Activated naive CD8-positive, alpha-beta T cell (primary cell): ENCODE measurements around the gene GZF1.

Experiments
- H3K27ac Mint-ChIP-seq: one replicate; pipeline ENCODE4 v1.8.0; 2021; ENCODE audit warnings: mixed read lengths
- H3K27me3 Mint-ChIP-seq: one replicate; pipeline ENCODE4 v1.8.0; 2021; ENCODE audit warnings: mixed read lengths
- H3K36me3 Mint-ChIP-seq: one replicate; pipeline ENCODE4 v1.8.0; 2021; ENCODE audit warnings: mixed read lengths
- H3K4me1 Mint-ChIP-seq: one replicate; pipeline ENCODE4 v1.8.0; 2021; ENCODE audit warnings: low read depth, mixed read lengths
- H3K4me3 Mint-ChIP-seq: one replicate; pipeline ENCODE4 v1.8.0; 2021; ENCODE audit warnings: mild to moderate bottlenecking, mixed read lengths
- H3K9me3 Mint-ChIP-seq: one replicate; pipeline ENCODE4 v1.8.0; 2021; ENCODE audit warnings: low read depth, mixed read lengths

Gene GZF1

DNA sequence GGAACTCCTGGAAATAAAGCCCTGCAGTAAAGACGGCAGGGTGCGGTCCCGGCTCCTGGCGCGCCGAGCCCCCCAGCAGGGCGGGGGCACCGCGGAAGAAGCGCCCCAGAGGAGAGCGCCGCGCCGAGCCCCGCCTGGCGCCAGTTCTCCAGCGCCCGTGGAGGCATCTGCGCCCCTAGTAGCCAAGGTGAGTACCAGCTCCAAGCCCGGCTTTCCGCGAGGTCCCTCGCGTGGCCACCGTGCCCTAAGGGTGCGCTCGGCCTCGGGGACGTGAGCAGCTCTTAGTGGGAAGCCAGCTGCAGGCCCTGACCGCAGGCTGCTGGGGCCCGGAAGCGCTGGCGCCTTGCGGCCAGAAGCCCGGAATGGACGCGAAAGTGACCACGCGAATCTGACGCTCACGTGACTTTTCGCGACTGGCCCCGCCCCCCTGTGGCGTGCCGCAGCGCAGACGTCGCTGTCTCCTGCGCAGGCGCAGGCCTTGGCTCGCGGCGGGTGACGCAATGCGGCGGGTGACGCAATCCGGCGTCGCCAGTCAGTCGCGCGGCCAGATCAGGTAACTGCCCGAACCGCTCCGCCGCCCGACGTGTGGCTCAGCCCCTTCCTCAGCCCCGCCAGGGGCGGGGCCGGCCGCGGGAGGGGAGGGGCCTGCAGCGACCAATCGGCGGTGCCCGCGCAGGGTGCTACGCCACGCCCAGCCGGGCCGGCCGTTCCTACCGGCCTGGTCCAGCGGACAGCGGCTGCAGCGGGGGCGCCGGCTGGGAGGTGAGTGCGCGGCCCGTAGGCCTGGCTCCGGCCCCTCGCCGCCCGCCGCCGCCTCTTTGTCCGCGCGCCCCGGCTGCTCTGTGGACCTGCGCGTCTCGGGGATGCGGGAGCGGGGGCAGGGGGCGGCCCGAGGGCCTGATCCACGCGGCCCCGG, at the start of gene GZF1:
TSS of gene GZF1 (plus strand) at position 707 of the 916 bp plus-strand sequence. CDS start 2,202 bp downstream, outside the sequence.
- Mint-ChIP-seq H3K27me3 (no peaks in the 10 kb centered on the region), H3K4me3 (peak within 1 kb of the TSS; percentile 89), H3K4me1 (peaks cover 61% of the 10 kb centered on the region)

DNA sequence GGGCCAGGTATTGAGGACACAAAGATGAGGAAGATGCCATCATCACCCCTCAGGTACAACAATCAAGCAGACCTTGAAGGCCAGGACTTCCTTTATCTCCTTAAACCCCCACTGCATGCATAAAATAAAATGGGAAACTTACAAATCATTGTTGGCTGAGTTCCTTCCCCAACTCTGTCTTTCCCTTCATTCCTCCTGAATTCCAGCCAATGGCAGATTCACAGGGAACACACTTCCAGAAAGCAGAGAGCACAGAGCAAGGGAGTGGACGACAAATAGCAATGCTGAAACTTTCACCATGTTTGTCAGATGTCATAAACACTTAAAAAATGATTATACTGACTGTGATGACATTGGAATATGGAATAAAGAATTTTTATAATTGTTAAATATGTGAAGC, 48.7 kb upstream of the GZF1 start:
- Mint-ChIP-seq H3K27ac (no peak overlapping the region), H3K9me3 (no peaks in the 10 kb centered on the region), H3K27me3 (no peaks in the 10 kb centered on the region), H3K4me1 (no peaks in the 10 kb centered on the region), H3K36me3 (no peaks in the 10 kb centered on the region), H3K4me3 (no peak overlapping the region)

More for the DNA sequence above, at the start of gene GZF1:
- Mint-ChIP-seq H3K27ac (peak within 1 kb of the TSS; percentile 92), H3K36me3 (peaks cover 11% of the 10 kb centered on the region), H3K9me3 (no peaks in the 10 kb centered on the region)

DNA sequence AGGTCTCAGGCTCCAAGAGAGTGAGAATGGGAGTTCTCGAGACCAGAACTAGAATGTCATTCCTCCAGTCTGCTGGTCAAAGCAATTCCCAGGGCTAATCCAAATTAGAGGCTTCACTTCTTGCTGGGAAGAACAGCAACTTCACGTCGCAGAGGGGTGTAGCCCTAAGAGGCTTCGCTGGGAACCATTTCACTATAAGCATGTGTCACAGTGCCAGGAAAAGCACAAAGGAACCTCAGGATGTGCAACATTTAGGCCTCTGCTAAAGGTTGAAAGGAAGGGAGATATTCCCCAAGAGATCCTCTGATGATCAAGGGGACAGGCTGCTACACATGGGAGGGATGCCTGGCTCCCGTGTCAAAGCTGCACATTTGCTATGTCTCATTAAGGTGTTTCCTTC, 47.3 kb upstream of the GZF1 start:
- Mint-ChIP-seq H3K9me3 (no peaks in the 10 kb centered on the region), H3K36me3 (no peaks in the 10 kb centered on the region), H3K4me1 (no peaks in the 10 kb centered on the region), H3K4me3 (no peak overlapping the region), H3K27me3 (no peaks in the 10 kb centered on the region), H3K27ac (no peak overlapping the region)

DNA sequence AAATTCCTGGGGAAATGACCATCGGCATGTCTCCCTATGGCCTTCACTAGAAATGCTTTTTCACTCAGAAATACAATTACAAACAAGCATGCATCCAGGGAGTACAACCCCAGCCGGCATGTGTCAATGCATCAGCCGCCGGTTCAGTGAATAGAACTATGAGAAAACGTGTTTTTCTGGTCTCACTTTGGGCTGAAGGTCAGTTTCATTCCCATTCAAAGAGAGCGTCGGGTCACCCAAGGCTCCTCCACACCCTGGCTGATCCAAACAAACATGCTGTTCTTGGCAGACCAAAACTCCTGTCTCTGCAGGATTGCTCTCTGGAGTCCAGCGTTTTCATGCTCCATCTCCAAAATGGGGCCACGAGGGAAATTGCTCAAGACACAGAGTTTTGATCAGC, 46.9 kb upstream of the GZF1 start:
- Mint-ChIP-seq H3K9me3 (no peaks in the 10 kb centered on the region), H3K4me3 (no peak overlapping the region), H3K36me3 (no peaks in the 10 kb centered on the region), H3K27ac (no peak overlapping the region), H3K27me3 (no peaks in the 10 kb centered on the region), H3K4me1 (no peaks in the 10 kb centered on the region)

DNA sequence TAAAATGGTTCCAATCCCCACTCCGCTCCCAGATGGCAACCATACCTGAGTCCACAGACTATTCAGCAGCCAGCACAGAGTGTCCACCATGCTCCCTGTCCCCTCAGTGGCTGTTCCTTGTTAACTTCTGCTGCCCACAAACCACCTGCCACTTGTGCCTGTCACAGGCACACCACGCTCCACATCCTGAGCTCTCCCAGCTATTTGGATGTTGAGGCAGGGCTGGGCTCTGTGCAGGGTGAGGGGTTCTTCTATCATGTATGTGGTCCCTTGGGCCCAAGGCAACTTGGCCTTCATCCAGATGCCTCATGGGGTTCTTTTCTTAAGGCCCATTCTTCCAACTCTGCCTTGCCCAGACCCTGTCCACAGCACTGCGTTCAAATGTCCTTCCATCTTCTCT, 45.4 kb upstream of the GZF1 start:
- Mint-ChIP-seq H3K36me3 (no peaks in the 10 kb centered on the region), H3K27ac (no peak overlapping the region), H3K9me3 (no peaks in the 10 kb centered on the region), H3K27me3 (no peaks in the 10 kb centered on the region), H3K4me3 (no peak overlapping the region), H3K4me1 (no peaks in the 10 kb centered on the region)

DNA sequence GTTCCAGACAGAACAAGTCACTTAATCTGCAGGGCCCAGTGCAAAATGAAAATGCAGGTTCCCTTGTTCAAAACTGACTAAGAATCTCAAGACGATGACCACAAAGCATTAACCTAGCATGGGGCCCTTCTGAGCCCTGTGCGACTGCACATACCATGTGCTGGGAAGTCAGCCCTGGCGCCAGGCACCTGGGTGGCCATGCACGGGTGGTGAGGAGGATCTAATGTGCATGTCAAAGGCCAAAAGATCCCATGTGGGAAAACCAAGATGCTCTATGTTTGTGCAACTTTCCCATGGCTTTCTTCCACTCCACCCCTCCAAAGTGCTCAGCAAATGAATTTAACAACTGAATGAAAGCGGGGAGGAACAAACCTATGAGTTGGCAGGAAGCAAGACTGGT, 44.9 kb upstream of the GZF1 start:
- Mint-ChIP-seq H3K27me3 (no peaks in the 10 kb centered on the region), H3K4me3 (no peak overlapping the region), H3K36me3 (no peaks in the 10 kb centered on the region), H3K27ac (no peak overlapping the region), H3K9me3 (no peaks in the 10 kb centered on the region), H3K4me1 (no peaks in the 10 kb centered on the region)

DNA sequence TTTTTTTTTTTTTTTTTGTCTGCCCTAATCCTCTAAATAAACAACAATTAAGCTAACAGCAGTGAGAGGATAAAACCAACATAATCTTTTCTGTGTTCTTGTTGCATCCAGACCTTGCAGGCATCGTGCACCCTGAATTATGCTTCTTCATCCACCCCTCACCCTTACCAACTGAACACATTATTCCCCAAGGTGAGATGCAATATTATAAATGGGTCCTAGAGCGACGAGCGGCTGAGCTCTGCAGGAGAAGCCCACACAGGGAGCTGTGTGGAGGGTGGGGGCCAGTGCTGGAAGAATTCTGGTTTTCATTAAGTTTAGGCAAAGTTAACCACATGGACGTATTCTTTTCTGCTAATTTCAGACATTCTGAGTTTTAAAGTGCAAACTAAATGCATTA, 43.6 kb upstream of the GZF1 start:
- Mint-ChIP-seq H3K27ac (no peak overlapping the region), H3K4me1 (no peaks in the 10 kb centered on the region), H3K27me3 (no peaks in the 10 kb centered on the region), H3K9me3 (no peaks in the 10 kb centered on the region), H3K4me3 (no peak overlapping the region), H3K36me3 (no peaks in the 10 kb centered on the region)

DNA sequence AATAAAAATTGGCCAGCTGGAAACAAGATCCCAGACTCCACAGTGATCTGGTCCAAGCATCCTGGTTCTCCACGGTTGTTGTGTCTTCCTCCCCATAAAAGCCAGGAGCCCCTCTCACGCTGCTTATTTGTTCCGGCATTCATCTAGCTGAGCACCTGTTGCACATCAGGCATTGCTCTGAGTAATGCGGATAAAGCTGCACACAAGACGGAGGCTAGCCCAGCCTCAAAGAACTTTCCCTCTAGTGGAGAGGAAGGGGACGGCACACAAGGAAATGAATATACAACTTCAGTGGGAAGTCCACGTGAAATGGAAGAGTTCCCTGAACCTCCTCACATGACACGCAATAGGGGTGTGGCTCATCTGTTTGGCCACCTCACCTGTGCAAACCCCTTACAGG, 41.7 kb upstream of the GZF1 start:
- H3K27me3 Mint-ChIP-seq = no peaks in the 10 kb centered on the region
- H3K4me3 Mint-ChIP-seq = no peak overlapping the region
- no peak overlapping the region for H3K27ac Mint-ChIP-seq
- no peaks in the 10 kb centered on the region for H3K36me3 Mint-ChIP-seq
- H3K9me3 Mint-ChIP-seq = no peaks in the 10 kb centered on the region
- H3K4me1 Mint-ChIP-seq = no peaks in the 10 kb centered on the region

DNA sequence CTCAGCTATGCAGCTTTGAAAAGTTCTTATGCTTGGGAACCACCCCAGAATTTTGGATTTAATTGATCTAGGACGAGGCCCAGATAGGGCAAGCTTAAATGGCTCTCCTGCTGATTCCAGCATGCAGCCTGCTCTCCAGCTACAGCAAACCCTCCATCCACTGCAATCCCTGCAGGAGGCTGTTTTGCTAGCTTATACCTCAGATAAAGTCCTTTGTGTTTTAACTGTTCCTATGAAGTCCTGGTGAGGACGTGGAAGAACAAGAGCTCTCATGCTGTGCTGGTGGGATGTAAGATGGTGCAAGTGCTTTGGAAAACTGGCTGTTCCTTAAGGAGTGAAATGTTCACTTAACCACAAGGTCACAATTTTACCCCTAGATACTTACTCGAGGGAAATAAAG, 36.9 kb upstream of the GZF1 start:
- no peak overlapping the region for H3K27ac Mint-ChIP-seq
- H3K27me3 Mint-ChIP-seq = no peaks in the 10 kb centered on the region
- H3K4me1 Mint-ChIP-seq = no peaks in the 10 kb centered on the region
- H3K36me3 Mint-ChIP-seq = peaks cover 4% of the 10 kb centered on the region
- H3K9me3 Mint-ChIP-seq = no peaks in the 10 kb centered on the region
- H3K4me3 Mint-ChIP-seq = no peak overlapping the region

DNA sequence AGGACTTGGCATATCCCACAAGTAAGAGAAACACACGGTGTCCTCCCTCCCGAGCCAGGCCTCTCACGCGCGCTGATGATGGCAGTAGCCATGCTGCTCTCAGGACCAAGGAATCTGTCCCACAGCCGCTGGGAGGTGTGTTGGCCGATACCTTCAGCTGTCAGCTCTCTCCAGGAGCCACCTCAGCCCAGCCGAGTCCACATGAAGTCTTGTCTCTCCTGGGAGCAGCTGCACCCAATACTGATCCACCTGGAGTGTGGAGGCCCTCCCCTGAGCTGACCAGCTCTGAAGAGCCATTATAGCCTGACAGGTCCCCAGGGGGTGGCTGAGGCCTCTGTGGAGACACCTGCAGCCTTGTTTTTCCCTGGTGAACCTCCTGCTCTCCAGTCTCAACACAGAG, 35.2 kb upstream of the GZF1 start:
- no peaks in the 10 kb centered on the region for H3K9me3 Mint-ChIP-seq
- no peaks in the 10 kb centered on the region for H3K27me3 Mint-ChIP-seq
- H3K36me3 Mint-ChIP-seq = peaks cover 6% of the 10 kb centered on the region
- H3K4me1 Mint-ChIP-seq = no peaks in the 10 kb centered on the region
- H3K27ac Mint-ChIP-seq = no peak overlapping the region
- no peak overlapping the region for H3K4me3 Mint-ChIP-seq

DNA sequence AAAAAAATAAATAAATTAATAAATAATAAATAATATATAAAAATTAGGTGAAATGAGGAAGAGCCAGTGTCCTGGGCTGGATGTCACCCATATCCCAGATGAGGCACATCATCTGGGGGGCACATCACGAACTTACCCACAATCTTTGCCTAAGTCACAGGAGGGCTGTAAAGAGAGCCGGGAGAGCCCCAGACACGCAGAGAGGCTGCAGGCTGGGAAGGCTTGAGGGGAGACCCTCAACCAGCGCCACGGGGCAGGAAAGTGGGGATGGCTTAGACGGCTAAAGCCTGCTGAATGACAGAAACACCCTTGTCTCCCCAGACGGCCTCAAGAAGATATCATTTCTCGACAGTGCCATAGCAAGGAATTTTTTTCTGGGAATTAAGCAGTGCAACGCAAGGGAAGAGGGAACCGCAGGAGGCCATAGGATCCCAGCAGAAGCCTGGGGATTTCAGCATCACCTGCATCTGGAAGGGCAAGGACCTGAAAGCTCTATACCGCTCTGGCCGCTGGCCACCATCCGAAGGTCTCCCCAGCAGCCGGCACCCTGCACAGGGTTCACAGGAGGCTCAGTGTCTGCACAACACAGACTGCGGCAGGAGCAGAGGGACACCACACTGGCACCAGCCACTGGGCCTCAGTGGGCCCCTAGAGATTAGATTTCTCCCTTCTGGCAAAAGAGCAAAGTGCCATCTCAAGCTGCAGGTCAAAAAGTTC, 34.2 kb upstream of the GZF1 start:
- H3K27me3 Mint-ChIP-seq = no peaks in the 10 kb centered on the region
- no peaks in the 10 kb centered on the region for H3K4me1 Mint-ChIP-seq
- peaks cover 10% of the 10 kb centered on the region for H3K36me3 Mint-ChIP-seq
- no peak overlapping the region for H3K4me3 Mint-ChIP-seq
- H3K27ac Mint-ChIP-seq = no peak overlapping the region
- H3K9me3 Mint-ChIP-seq = no peaks in the 10 kb centered on the region

DNA sequence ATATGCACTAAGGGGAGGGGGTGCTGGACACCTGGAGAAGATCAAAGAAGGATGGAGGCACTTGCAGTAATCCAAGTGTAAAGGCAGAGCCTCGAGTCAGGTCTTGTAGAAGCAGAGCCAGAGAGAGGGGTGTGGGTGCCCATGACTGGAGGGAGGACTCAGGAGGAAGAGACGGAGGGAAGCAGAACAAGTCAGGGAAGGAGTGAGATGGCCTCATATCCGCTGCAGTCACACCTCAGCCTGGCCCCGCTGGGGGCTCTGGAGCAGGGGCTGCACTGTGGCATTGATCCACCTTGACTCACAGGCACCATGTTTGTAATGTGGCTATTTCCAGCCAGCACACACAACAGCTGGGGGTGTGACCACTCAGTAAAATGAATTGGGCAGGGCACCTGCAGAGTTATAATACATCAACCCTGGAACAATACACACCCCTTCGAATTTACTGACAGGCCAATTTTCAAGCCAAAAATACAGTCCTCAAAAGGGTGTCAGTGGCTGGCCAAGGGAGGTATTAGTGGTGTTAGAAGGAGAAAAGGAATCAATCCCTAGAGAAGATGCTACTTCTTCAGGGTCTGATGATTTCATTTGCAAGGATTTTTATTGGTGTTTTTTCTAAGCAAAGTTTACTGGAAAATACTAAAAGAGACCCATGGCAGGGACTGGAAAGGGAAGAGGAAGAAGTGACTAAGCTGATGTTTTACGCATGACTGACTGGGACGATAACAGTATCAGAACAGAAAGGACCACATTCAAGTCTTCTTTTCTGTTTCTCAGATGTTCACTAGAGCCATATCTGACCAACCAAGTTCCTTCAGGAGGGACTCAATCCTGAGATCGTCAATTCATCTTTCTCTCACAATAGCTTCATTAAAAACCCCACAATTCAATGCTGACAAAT, 30.3 kb upstream of the GZF1 start:
- peaks cover 3% of the 10 kb centered on the region for H3K4me1 Mint-ChIP-seq
- H3K27me3 Mint-ChIP-seq = no peaks in the 10 kb centered on the region
- H3K27ac Mint-ChIP-seq = no peak overlapping the region
- H3K36me3 Mint-ChIP-seq = peaks cover 10% of the 10 kb centered on the region
- H3K4me3 Mint-ChIP-seq = no peak overlapping the region
- H3K9me3 Mint-ChIP-seq = no peaks in the 10 kb centered on the region

DNA sequence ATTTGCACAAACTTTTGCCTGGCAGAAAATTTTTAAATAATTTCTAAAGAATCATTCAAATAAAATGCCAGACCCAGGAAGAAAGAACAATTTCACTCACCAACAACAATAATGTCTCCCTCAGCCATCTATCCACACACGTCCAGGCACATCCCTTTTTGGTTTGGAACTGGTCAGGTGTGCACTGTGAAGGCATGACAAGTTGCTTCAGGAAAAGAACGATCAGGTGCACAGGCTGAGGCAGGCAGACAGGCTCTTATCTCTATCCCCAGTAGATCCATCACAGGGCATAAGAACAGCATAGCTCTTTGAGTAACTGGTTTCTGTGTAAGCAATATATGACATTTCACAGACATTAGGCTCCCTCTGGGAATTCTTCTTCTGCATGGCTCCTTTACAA, 29.5 kb upstream of the GZF1 start:
- no peak overlapping the region for H3K4me3 Mint-ChIP-seq
- H3K9me3 Mint-ChIP-seq = no peaks in the 10 kb centered on the region
- H3K27ac Mint-ChIP-seq = no peak overlapping the region
- peaks cover 3% of the 10 kb centered on the region for H3K4me1 Mint-ChIP-seq
- no peaks in the 10 kb centered on the region for H3K27me3 Mint-ChIP-seq
- H3K36me3 Mint-ChIP-seq = peaks cover 10% of the 10 kb centered on the region

DNA sequence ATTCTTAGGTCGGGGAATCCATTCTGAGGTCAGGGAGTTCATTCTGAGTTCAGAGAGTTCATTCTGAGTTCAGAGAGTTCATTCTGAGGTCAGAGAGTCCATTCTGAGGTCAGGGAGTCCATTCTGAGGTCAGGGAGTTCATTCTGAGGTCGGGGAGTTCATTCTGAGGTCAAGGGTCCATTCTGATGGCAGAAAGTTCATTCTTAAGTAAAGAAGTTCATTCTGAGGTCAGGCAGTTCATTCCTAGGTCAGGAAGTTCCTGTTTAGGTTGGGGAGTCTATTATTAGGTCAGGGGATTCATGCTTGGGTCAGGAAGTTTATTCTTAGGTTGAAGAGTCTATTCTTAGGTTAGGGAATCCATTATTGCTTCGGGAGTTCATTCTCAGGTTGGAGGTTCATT, 27.9 kb upstream of the GZF1 start:
- peaks cover 3% of the 10 kb centered on the region for H3K4me1 Mint-ChIP-seq
- H3K4me3 Mint-ChIP-seq = no peak overlapping the region
- no peaks in the 10 kb centered on the region for H3K9me3 Mint-ChIP-seq
- H3K36me3 Mint-ChIP-seq = peaks cover 10% of the 10 kb centered on the region
- H3K27me3 Mint-ChIP-seq = no peaks in the 10 kb centered on the region
- H3K27ac Mint-ChIP-seq = no peak overlapping the region

DNA sequence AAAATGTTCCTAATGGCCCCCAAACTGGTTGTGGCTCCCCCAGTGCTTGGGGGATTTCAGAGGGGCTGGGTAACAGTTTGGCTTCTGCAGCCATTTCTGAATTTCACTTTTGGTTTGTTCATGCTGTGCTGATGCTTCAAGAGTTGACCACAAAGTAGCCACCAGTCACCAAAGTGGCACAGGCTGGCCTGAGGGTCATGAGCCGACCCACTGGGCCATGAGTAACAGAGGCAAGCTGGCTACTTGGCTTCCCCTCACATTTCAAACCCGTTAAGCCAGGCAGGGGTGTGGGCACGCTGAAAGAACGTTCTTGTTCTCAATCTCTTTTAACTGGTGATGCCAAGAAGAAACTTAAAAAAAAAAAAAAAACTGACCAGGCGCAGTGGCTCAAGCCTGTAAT, 26.5 kb upstream of the GZF1 start:
- Mint-ChIP-seq H3K4me1 (peaks cover 3% of the 10 kb centered on the region), H3K9me3 (no peaks in the 10 kb centered on the region), H3K36me3 (peaks cover 4% of the 10 kb centered on the region), H3K4me3 (no peak overlapping the region), H3K27me3 (no peaks in the 10 kb centered on the region), H3K27ac (no peak overlapping the region)
